Measurements from ENCODE around the gene SOWAHB.

GRCh38 chr4:76886848-76887441 lies 11.0 kb downstream of the SOWAHB start:
- TF ChIP-seq CTCF (IDR thresholded peaks at IDR 0.05) (no peak), POLR2A (IDR thresholded peaks at IDR 0.05) (no peak)
